Measurements from ENCODE around the gene SMIM36. TPM values are rescaled to one million over a fixed set of nuclear protein-coding genes. Genes with fewer than 3 reads are reported as not detected.

SMIM36 gene
- total and polyA plus RNA-seq, 2 experiments from 2014 or later, result not detected

- no peak for TF ChIP-seq ZNF462 (CRISPR knock-in tag; IDR thresholded peaks at IDR 0.05)
- TF ChIP-seq JUNB (IDR thresholded peaks at IDR 0.05; ENCODE audit: unreplicated experiment), result no peak
- TF ChIP-seq EZH2 (IDR thresholded peaks at IDR 0.05; ENCODE audit: low read depth, unreplicated experiment), result no peak
- no peak for TF ChIP-seq EZH2phosphoT487 (IDR thresholded peaks at IDR 0.05; ENCODE audit: unreplicated experiment)
- TF ChIP-seq ZNF114 (CRISPR knock-in tag; IDR thresholded peaks at IDR 0.05), result no peak
These were observed 69.7 kb downstream of the SMIM36 start (continued) for GRCh38 chr17:55441544-55441943.

- H4K20me1 ChIP-seq (replicated peaks; ENCODE audit: insufficient read depth), result no peaks in the 10 kb centered on the region
- H3K4me2 ChIP-seq, result no peak overlapping the region
- H3K27me3 Mint-ChIP-seq (ENCODE audit: insufficient read depth, low read depth, poor library complexity), result peaks cover 2% of the 10 kb centered on the region
- no peak overlapping the region; the same call in 1 of the 2 replicates for H3K27ac Mint-ChIP-seq
- H3F3A ChIP-seq (replicated peaks; ENCODE audit: low read depth), result no peaks in the 10 kb centered on the region
- no peak for DNase-seq (ENCODE audit: low spot score)
- H3K79me2 ChIP-seq (replicated peaks; ENCODE audit: insufficient read depth), result no peaks in the 10 kb centered on the region
- no peaks in the 10 kb centered on the region for H3K36me3 ChIP-seq (ENCODE audit: insufficient read depth)
- no peak overlapping the region for H3K4me3 Mint-ChIP-seq
- H2AFZ ChIP-seq, result no peak overlapping the region
- peaks cover 37% of the 10 kb centered on the region for H3K4me1 Mint-ChIP-seq
- no peak for ATAC-seq
- H3K4me1 ChIP-seq (ENCODE audit: insufficient read depth), result peaks cover 12% of the 10 kb centered on the region
- H3K4me3 ChIP-seq, result no peak overlapping the region
- no peak for TF ChIP-seq ETS1 (IDR thresholded peaks at IDR 0.05)
- TF ChIP-seq, protein P1, sequence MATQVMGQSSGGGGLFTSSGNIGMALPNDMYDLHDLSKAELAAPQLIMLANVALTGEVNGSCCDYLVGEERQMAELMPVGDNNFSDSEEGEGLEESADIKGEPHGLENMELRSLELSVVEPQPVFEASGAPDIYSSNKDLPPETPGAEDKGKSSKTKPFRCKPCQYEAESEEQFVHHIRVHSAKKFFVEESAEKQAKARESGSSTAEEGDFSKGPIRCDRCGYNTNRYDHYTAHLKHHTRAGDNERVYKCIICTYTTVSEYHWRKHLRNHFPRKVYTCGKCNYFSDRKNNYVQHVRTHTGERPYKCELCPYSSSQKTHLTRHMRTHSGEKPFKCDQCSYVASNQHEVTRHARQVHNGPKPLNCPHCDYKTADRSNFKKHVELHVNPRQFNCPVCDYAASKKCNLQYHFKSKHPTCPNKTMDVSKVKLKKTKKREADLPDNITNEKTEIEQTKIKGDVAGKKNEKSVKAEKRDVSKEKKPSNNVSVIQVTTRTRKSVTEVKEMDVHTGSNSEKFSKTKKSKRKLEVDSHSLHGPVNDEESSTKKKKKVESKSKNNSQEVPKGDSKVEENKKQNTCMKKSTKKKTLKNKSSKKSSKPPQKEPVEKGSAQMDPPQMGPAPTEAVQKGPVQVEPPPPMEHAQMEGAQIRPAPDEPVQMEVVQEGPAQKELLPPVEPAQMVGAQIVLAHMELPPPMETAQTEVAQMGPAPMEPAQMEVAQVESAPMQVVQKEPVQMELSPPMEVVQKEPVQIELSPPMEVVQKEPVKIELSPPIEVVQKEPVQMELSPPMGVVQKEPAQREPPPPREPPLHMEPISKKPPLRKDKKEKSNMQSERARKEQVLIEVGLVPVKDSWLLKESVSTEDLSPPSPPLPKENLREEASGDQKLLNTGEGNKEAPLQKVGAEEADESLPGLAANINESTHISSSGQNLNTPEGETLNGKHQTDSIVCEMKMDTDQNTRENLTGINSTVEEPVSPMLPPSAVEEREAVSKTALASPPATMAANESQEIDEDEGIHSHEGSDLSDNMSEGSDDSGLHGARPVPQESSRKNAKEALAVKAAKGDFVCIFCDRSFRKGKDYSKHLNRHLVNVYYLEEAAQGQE (IDR thresholded peaks at IDR 0.05; ENCODE audit: unreplicated experiment), result no peak
- H3K9me2 ChIP-seq (ENCODE audit: insufficient read depth), result no peaks in the 10 kb centered on the region
- H3K27ac ChIP-seq (ENCODE audit: low read depth), result no peak overlapping the region
- H3K9me3 Mint-ChIP-seq, result peaks cover 7% of the 10 kb centered on the region; the same call in 2 of the 3 replicates
- no peaks in the 10 kb centered on the region for H3K36me3 Mint-ChIP-seq (ENCODE audit: low read depth)
- H3K27me3 ChIP-seq (ENCODE audit: insufficient read depth), result no peaks in the 10 kb centered on the region
These were observed 70.9 kb downstream of the SMIM36 start for GRCh38 chr17:55440391-55440790.
